GM12873 (cell line): ENCODE measurements around the gene EGLN3.

Experiments
- CTCF ChIP-seq: IDR thresholded peaks from 2 replicates; pipeline ENCODE4 v1.5.1; 2012; ENCODE audit warnings: low read depth, mild to moderate bottlenecking, moderate library complexity, low read length, control low read depth; ENCODE audit not compliant: insufficient read depth; ENCODE audit errors: missing control alignments

The EGLN3 gene

GRCh38 chr14:33925946-33926345 is 24.9 kb downstream of the EGLN3 start:
- no peak for TF ChIP-seq CTCF

- no peak for TF ChIP-seq CTCF
Observed at GRCh38 chr14:33925235-33925634, 25.6 kb downstream of the EGLN3 start.

- no peak for TF ChIP-seq CTCF
Observed at GRCh38 chr14:33924566-33925100, 26.2 kb downstream of the EGLN3 start.

- TF ChIP-seq CTCF = no peak
Observed at GRCh38 chr14:33922125-33922524, 28.7 kb downstream of the EGLN3 start.

- no peak for TF ChIP-seq CTCF
Observed at GRCh38 chr14:33918256-33918655, 32.6 kb downstream of the EGLN3 start.

- no peak for TF ChIP-seq CTCF
Observed at GRCh38 chr14:33917661-33918060, 33.2 kb downstream of the EGLN3 start.

GRCh38 chr14:33916663-33917565 is 34.0 kb downstream of the EGLN3 start:
- TF ChIP-seq CTCF = no peak
